RWPE2 (cell line): ENCODE data around the gene CEP41.

Experiments
- ATAC-seq: fragments of 200-7000 bp; cut with Tn5 transposase; 3 replicates; pipeline ENCODE4 v1.9.1; 2021; ENCODE audit warnings: low read depth
- DNase-seq: peaks from one replicate; pipeline ENCODE4 v3.0.0-alpha.2; 2020; ENCODE audit warnings: low spot score
- H3K27ac ChIP-seq: fragments of 450-650 bp; 2 replicates; pipeline ENCODE4 v1.5.1; 2017; ENCODE audit warnings: mild to moderate bottlenecking; ENCODE audit not compliant: poor library complexity, severe bottlenecking
- H3K27me3 ChIP-seq: fragments of 250-450 bp; sonication (Bioruptor Pico); 2 replicates; pipeline ENCODE4 v1.5.1; 2021; ENCODE audit warnings: mild to moderate bottlenecking, moderate library complexity; ENCODE audit not compliant: insufficient read depth, poor library complexity, severe bottlenecking
- H3K36me3 ChIP-seq: fragments of 250-450 bp; sonication (Bioruptor Pico); 2 replicates; pipeline ENCODE4 v1.5.1; 2020; ENCODE audit warnings: low read depth, mild to moderate bottlenecking, moderate library complexity
- H3K4me1 ChIP-seq: fragments of 250-450 bp; sonication (Bioruptor Pico); 2 replicates; pipeline ENCODE4 v1.5.1; 2021; ENCODE audit warnings: mild to moderate bottlenecking, moderate library complexity; ENCODE audit not compliant: insufficient read depth, poor library complexity, severe bottlenecking
- H3K4me3 ChIP-seq: fragments of 250-450 bp; sonication (Bioruptor Pico); 2 replicates; pipeline ENCODE4 v1.5.1; 2021; ENCODE audit warnings: mild to moderate bottlenecking, moderate library complexity; ENCODE audit not compliant: severe bottlenecking
- H3K9me3 ChIP-seq: fragments of 250-450 bp; sonication (Bioruptor Pico); 2 replicates; pipeline ENCODE4 v1.5.1; 2021; ENCODE audit warnings: mild to moderate bottlenecking, moderate library complexity; ENCODE audit not compliant: severe bottlenecking
- CTCF ChIP-seq: fragments of 450-650 bp; IDR thresholded peaks from one replicate; pipeline ENCODE4 v1.5.1; 2017; ENCODE audit warnings: mild to moderate bottlenecking, moderate library complexity; ENCODE audit not compliant: poor library complexity, severe bottlenecking

CEP41 gene

GRCh38 chr7:130350945-130351790 lies 89.6 kb downstream of the CEP41 start:
- ATAC-seq (no peak), DNase-seq (no peak)
- no peak for TF ChIP-seq CTCF
- H3K27ac ChIP-seq: no peak overlapping the region
- H3K9me3 ChIP-seq: no peaks in the 10 kb centered on the region
- no peaks in the 10 kb centered on the region for H3K27me3 ChIP-seq
- H3K36me3 ChIP-seq: no peaks in the 10 kb centered on the region
- no peak overlapping the region for H3K4me3 ChIP-seq
- peaks cover 20% of the 10 kb centered on the region for H3K4me1 ChIP-seq

- no peak overlapping the region for H3K4me3 ChIP-seq
- H3K4me1 ChIP-seq: peaks cover 11% of the 10 kb centered on the region
- TF ChIP-seq CTCF: no peak
- H3K9me3 ChIP-seq: no peaks in the 10 kb centered on the region
- no peaks in the 10 kb centered on the region for H3K36me3 ChIP-seq
- H3K27ac ChIP-seq: no peak overlapping the region
- DNase-seq: no peak
- ATAC-seq: peak; percentile 64; the same call in 2 of the 3 replicates
- H3K27me3 ChIP-seq: no peaks in the 10 kb centered on the region
Measured at GRCh38 chr7:130349911-130350782, 90.7 kb downstream of the CEP41 start.

- Histone ChIP-seq H3K36me3 (no peaks in the 10 kb centered on the region), H3K4me1 (no peaks in the 10 kb centered on the region), H3K27ac (no peak overlapping the region), H3K4me3 (no peak overlapping the region), H3K27me3 (no peaks in the 10 kb centered on the region), H3K9me3 (no peaks in the 10 kb centered on the region)
- TF ChIP-seq CTCF: no peak
- ATAC-seq (no peak), DNase-seq (no peak)
Measured at GRCh38 chr7:130346941-130347340, 93.9 kb downstream of the CEP41 start.

- Histone ChIP-seq H3K36me3 (no peaks in the 10 kb centered on the region), H3K27me3 (no peaks in the 10 kb centered on the region), H3K4me1 (no peaks in the 10 kb centered on the region), H3K9me3 (no peaks in the 10 kb centered on the region), H3K27ac (no peak overlapping the region), H3K4me3 (no peak overlapping the region)
- ATAC-seq (no peak), DNase-seq (no peak)
- TF ChIP-seq CTCF: no peak
Measured at GRCh38 chr7:130346177-130346905, 94.5 kb downstream of the CEP41 start.
